ENCODE results near the gene TMEM121B. TPM values are rescaled to one million over a fixed set of nuclear protein-coding genes. Genes with fewer than 3 reads are reported as not detected.

TMEM121B gene
- total RNA-seq, 1 experiment from 2014 or later: 8.1 TPM

- Histone ChIP-seq H4K20me1 (ENCODE audit: control insufficient read depth, insufficient read depth, insufficient read length) (no peaks in the 10 kb centered on the region), H3K4me1 (ENCODE audit: insufficient read depth, low read length) (no peaks in the 10 kb centered on the region; the same call in 1 of the 2 replicates), H3K27me3 (ENCODE audit: insufficient read depth, low read length) (no peaks in the 10 kb centered on the region), H4K91ac (ENCODE audit: insufficient read length, low read depth, low read length) (no peak overlapping the region), H3K4me2 (ENCODE audit: insufficient read depth, insufficient read length, low read length) (no peak overlapping the region), H3K56ac (ENCODE audit: insufficient read length, low read depth, low read length) (no peak overlapping the region), H4K5ac (ENCODE audit: insufficient read length, low read depth, low read length) (no peak overlapping the region), H3K9ac (ENCODE audit: extremely low read depth, insufficient read length, low read length) (no peak overlapping the region), H2BK20ac (ENCODE audit: low read depth, low read length, poor library complexity, severe bottlenecking) (no peak overlapping the region), H3T11ph (ENCODE audit: low read length) (no peak overlapping the region), H3K79me1 (ENCODE audit: insufficient read depth, low read depth, low read length, poor library complexity, severe bottlenecking) (no peaks in the 10 kb centered on the region), H3K4ac (ENCODE audit: low read depth, low read length) (no peak overlapping the region), H3K79me2 (ENCODE audit: insufficient read depth, low read length) (no peaks in the 10 kb centered on the region), H2BK12ac (ENCODE audit: insufficient read length, low read depth, low read length) (no peak overlapping the region), H3K23me2 (ENCODE audit: insufficient read length, low read depth, low read length, poor library complexity, severe bottlenecking) (no peaks in the 10 kb centered on the region), H2BK120ac (ENCODE audit: low read depth, low read length, poor library complexity, severe bottlenecking) (no peak overlapping the region), H2BK5ac (ENCODE audit: insufficient read length, low read length) (no peak overlapping the region), H4K8ac (replicated peaks; ENCODE audit: insufficient read length, low read depth, low read length) (no peak overlapping the region), H2AFZ (ENCODE audit: low read length) (no peak overlapping the region), H3K18ac (ENCODE audit: insufficient read length, low read depth, low read length) (no peak overlapping the region), H2AK5ac (ENCODE audit: insufficient read length, low read length) (no peak overlapping the region), H3K27ac (ENCODE audit: insufficient read length, low read depth, low read length) (no peak overlapping the region), H2BK15ac (ENCODE audit: low read depth, low read length) (no peak overlapping the region), H3K14ac (ENCODE audit: insufficient read depth, low read length) (no peak overlapping the region), H3K23ac (ENCODE audit: insufficient read length, low read depth, low read length) (no peak overlapping the region), H3K9me3 (ENCODE audit: control insufficient read depth, low read depth, low read length) (no peaks in the 10 kb centered on the region)
- Mint-ChIP-seq H3K27ac (peak overlapping the region in 1 of 3 experiments; percentile 32; a peak in 3 of 7 replicates), H3K9me3 (no peaks in the 10 kb centered on the region), H3K4me1 (peaks cover 27 to 32% of the 10 kb centered on the region in 2 experiments), H3K27me3 (ENCODE audit: low read depth) (peaks cover 7% of the 10 kb centered on the region), H3K4me3 (no peak overlapping the region; a peak in 1 of 5 replicates), H3K36me3 (ENCODE audit: insufficient read depth in 1 of 3, low read depth in 3 of 3) (peaks cover 0 to 4% (median 0%) of the 10 kb centered on the region in 3 experiments; a peak in 3 of 7 replicates)
- no CpG with 5 or more reads among the region's 5 CpGs for WGBS (ENCODE audit: extremely low coverage, insufficient read length, low lambda C conversion rate)
- no peak for TF ChIP-seq CTCF (conservative IDR thresholded peaks at IDR 0.05)
- no peak for DNase-seq
These were observed 5.1 kb downstream of the TMEM121B start for GRCh38 chr22:17115945-17116565.

Measured in H9 (cell line).